NCI-H345 (cell line): ENCODE data around the gene NTRK2.

ENCODE experiments used
- DNase-seq: peaks from one replicate; lab custom pipeline; 2025; lab: John Stamatoyannopoulos, UW

NTRK2 gene

GRCh38 chr9:84681516-84682285, 12.2 kb downstream of the NTRK2 start:
- DNase-seq: no peak

GRCh38 chr9:84686068-84686467, 16.5 kb downstream of the NTRK2 start:
- no peak for DNase-seq

- no peak for DNase-seq
Observed at GRCh38 chr9:84688956-84689355, 19.4 kb downstream of the NTRK2 start.

GRCh38 chr9:84691634-84692033, 22.1 kb downstream of the NTRK2 start:
- no peak for DNase-seq

GRCh38 chr9:84694248-84694647, 24.7 kb downstream of the NTRK2 start:
- no peak for DNase-seq

- DNase-seq: no peak
Observed at GRCh38 chr9:84697042-84697441, 27.5 kb downstream of the NTRK2 start.

GRCh38 chr9:84697509-84698114, 28.1 kb downstream of the NTRK2 start:
- peak; percentile 57 for DNase-seq

- DNase-seq: no peak
Observed at GRCh38 chr9:84698323-84698722, 28.8 kb downstream of the NTRK2 start.

GRCh38 chr9:84699984-84700383, 30.5 kb downstream of the NTRK2 start:
- no peak for DNase-seq

GRCh38 chr9:84701801-84702200, 32.3 kb downstream of the NTRK2 start:
- no peak for DNase-seq

GRCh38 chr9:84702471-84702870, 32.9 kb downstream of the NTRK2 start:
- DNase-seq: no peak

GRCh38 chr9:84703793-84704192, 34.3 kb downstream of the NTRK2 start:
- DNase-seq: no peak

GRCh38 chr9:84705128-84705527, 35.6 kb downstream of the NTRK2 start:
- no peak for DNase-seq

- DNase-seq: no peak
Observed at GRCh38 chr9:84708400-84708799, 38.9 kb downstream of the NTRK2 start.

GRCh38 chr9:84709056-84709455, 39.5 kb downstream of the NTRK2 start:
- no peak for DNase-seq

GRCh38 chr9:84710701-84711397, 41.3 kb downstream of the NTRK2 start:
- DNase-seq: no peak

GRCh38 chr9:84711398-84711777, 41.9 kb downstream of the NTRK2 start:
- no peak for DNase-seq

GRCh38 chr9:84711936-84712335, 42.4 kb downstream of the NTRK2 start:
- peak; percentile 37 for DNase-seq

- no peak for DNase-seq
Observed at GRCh38 chr9:84716217-84716616, 46.7 kb downstream of the NTRK2 start.

GRCh38 chr9:84718476-84718875, 48.9 kb downstream of the NTRK2 start:
- DNase-seq: no peak

GRCh38 chr9:84722388-84722989, 53.0 kb downstream of the NTRK2 start:
- no peak for DNase-seq

GRCh38 chr9:84723426-84723825, 53.9 kb downstream of the NTRK2 start:
- no peak for DNase-seq

GRCh38 chr9:84731696-84732095, 62.2 kb downstream of the NTRK2 start:
- DNase-seq: no peak
